Upper lobe of left lung (tissue), 6 donors: ENCODE results near the gene SLBP. TPM values are rescaled to one million over a fixed set of nuclear protein-coding genes. Genes with fewer than 3 reads are reported as not detected.
"Not testable (repeated sequence)": the region's sequence is repeated elsewhere in the genome, so short reads cannot be mapped to it uniquely, and the experiment has no call there.

ENCODE experiments used
- ATAC-seq, 2 donors: fragments of 200-7000 bp; cut with Tn5 transposase; one replicate each; pipeline ENCODE4 v1.9.1; 2022; ENCODE audit warnings: mild to moderate bottlenecking in 2 of 2, moderate library complexity in 2 of 2; ENCODE audit not compliant: low FRiP score in 2 of 2
- DNase-seq, 2 donors: peaks; one replicate each; pipeline ENCODE4 v3.0.0-alpha.2; 2019 to 2020
- H3K27ac ChIP-seq, 4 donors: fragments of 200-600 bp; sonication (generic); one replicate each; pipeline ENCODE4 v1.5.1; 2016 to 2019
- H3K27me3 ChIP-seq, 4 donors: fragments of 200-600 bp; sonication (generic); one replicate each; pipeline ENCODE4 v1.5.1; 2017 to 2019
- H3K36me3 ChIP-seq, 4 donors: fragments of 200-600 bp; sonication (generic); one replicate each; pipeline ENCODE4 v1.5.1; 2016 to 2019
- H3K4me1 ChIP-seq, 4 donors: fragments of 200-600 bp; sonication (generic); one replicate each; pipeline ENCODE4 v1.5.1; 2018 to 2019
- H3K4me3 ChIP-seq, 4 donors: fragments of 200-600 bp; sonication (generic); one replicate each; pipeline ENCODE4 v1.5.1; 2017 to 2019; ENCODE audit warnings: mild to moderate bottlenecking in 2 of 4, moderate library complexity in 1 of 4
- H3K9me3 ChIP-seq, 4 donors: fragments of 200-600 bp; sonication (generic); one replicate each; pipeline ENCODE4 v1.5.1; 2018 to 2019
- EP300 ChIP-seq, 4 donors: sonication (generic); formaldehyde crosslinking; IDR thresholded peaks; one replicate each; pipeline ENCODE4 v1.5.1; 2017; ENCODE audit warnings: antibody characterized with exemption in 4 of 4, control low read depth in 2 of 4
- POLR2A ChIP-seq, 4 donors: fragments of 450-650 bp; IDR thresholded peaks; one replicate each; pipeline ENCODE4 v1.5.1; 2016 to 2017; ENCODE audit warnings: antibody characterized with exemption in 4 of 4, mild to moderate bottlenecking in 2 of 4
- POLR2AphosphoS5 ChIP-seq, 2 donors: sonication (generic); formaldehyde crosslinking; IDR thresholded peaks; one replicate each; pipeline ENCODE4 v1.5.1; 2017; ENCODE audit warnings: antibody characterized with exemption in 2 of 2
- WGBS, 2 donors: methylation state at CpG; one replicate each; pipeline ENCODE4 v1.1.5; 2017 to 2018; 5-methylcytosine and 5-hydroxymethylcytosine counted together
- total RNA-seq, 6 donors: library from RNA; depleted of rRNA in 4 of 6; stranded (reverse); fragments of >200 nt in 4 of 6; gene quantifications; one replicate each; pipeline versions ENCODE4 v1.1.0 to v1.2.1, GENCODE V29; 2016 to 2021
- TF ChIP-seq, protein P1 (sequence below), 6 experiments: fragments of 450-650 bp in 4 of 6; fragments of 200-600 bp in 2 of 6; sonication (generic) in 2 of 6; IDR thresholded peaks; one replicate each; pipeline ENCODE4 v1.5.1; 2016 to 2019; ENCODE audit warnings: antibody characterized with exemption in 6 of 6
- donor health status: DM: no; HTN: no; CAD: no; lungs with moderate emphysema.
- donor health status: DM: no; HTN: yes; CAD: no; lungs with severe emphysema.

SLBP gene
- total RNA-seq, 6 donors from 2014 or later, result 33.0 to 51.1 (median 38.0) TPM

DNA sequence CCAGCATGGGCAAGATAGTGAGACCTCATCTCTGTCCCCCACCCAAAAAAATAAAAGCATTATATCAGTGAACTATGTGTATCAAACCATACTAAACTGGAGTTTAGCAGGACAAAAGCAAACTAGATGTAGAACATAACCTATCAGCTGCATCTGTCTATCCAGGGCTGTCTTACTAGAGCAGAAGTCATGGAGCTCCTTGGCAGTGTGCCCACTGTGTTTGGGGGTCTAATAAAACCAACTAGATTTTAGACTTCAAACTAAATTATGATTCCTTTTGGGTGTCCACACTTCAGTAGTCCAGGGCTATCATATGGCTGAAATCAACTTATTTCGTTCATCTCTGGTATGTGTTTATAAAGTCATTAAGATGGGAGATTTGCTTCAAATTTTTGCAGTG lies 8.3 kb downstream of the SLBP start:
- ATAC-seq (no peak), DNase-seq (no peak)
- peaks cover 12 to 51% (median 28%) of the 10 kb centered on the region in 4 donors for H3K36me3 ChIP-seq
- H3K9me3 ChIP-seq, result no peaks in the 10 kb centered on the region
- no peak overlapping the region for H3K4me3 ChIP-seq
- no peaks in the 10 kb centered on the region for H3K27me3 ChIP-seq
- 96 to 100% methylated on average over 1 of the region's 1 CpG for WGBS, 2 donors
- TF ChIP-seq EP300 (IDR thresholded peaks at IDR 0.05) (no peak), POLR2AphosphoS5 (IDR thresholded peaks at IDR 0.05) (no peak), POLR2A (IDR thresholded peaks at IDR 0.05) (no peak)
- no peak overlapping the region for H3K27ac ChIP-seq
- H3K4me1 ChIP-seq, result peaks cover 5 to 8% (median 5%) of the 10 kb centered on the region in 4 donors

DNA sequence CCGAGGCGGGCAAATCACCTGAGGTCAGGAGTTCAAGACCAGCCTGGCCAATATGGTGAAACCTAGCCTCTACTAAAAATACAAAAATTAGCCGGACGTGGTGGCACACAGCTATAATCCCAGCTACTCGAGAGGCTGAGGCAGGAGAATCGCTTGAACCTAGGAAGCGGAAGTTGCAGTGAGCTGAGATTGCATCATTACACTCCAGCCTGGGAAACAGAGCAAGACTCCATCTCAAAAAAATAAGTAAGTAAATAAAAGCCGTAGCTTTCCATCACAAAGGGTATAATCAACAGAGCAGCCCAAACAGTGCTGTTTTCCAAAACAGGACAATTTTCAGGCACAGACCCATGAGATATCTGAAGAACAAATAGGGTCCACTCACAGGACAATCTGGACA lies 10.4 kb downstream of the SLBP start:
- WGBS, 2 donors, result 56 to 81% methylated on average over 8 of the region's 8 CpGs
- not testable (repeated sequence) for H3K4me3 ChIP-seq, H3K4me1 ChIP-seq, H3K9me3 ChIP-seq, ATAC-seq, DNase-seq, H3K27me3 ChIP-seq
- Histone ChIP-seq H3K27ac (peak overlapping the region in 2 of 4 donors; percentile 6 to 40), H3K36me3 (peaks cover 16 to 71% (median 39%) of the 10 kb centered on the region in 4 donors)

DNA sequence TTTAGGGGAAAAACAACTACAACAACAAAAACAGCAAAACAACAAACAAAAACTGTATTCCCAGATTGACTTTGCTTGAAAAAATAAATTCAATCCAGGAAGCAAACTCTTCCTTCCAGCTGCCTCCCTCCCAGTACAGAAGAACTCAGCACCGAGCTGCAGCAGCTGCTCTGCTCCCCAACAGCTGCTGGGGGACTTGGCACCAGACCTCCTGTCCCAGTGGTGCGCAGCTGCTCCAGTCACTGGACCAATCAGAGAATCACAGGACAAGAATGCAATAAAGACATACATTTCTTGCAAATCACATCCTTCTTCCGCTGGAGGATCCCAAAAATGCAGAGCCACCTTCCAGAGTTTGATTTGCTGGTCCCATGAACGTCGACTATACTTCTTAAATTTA lies 16.2 kb downstream of the SLBP start:
- peaks cover 0 to 16% (median 0%) of the 10 kb centered on the region in 4 donors for H3K4me1 ChIP-seq
- no peaks in the 10 kb centered on the region for H3K27me3 ChIP-seq
- peaks cover 14 to 85% (median 69%) of the 10 kb centered on the region in 4 donors for H3K36me3 ChIP-seq
- ATAC-seq (no peak), DNase-seq (no peak)
- 81 to 85% methylated on average over 5 of the region's 5 CpGs for WGBS, 2 donors
- H3K9me3 ChIP-seq, result no peaks in the 10 kb centered on the region
- TF ChIP-seq POLR2AphosphoS5 (IDR thresholded peaks at IDR 0.05), result no peak
- no peak for TF ChIP-seq EP300 (IDR thresholded peaks at IDR 0.05)
- TF ChIP-seq, protein P1, sequence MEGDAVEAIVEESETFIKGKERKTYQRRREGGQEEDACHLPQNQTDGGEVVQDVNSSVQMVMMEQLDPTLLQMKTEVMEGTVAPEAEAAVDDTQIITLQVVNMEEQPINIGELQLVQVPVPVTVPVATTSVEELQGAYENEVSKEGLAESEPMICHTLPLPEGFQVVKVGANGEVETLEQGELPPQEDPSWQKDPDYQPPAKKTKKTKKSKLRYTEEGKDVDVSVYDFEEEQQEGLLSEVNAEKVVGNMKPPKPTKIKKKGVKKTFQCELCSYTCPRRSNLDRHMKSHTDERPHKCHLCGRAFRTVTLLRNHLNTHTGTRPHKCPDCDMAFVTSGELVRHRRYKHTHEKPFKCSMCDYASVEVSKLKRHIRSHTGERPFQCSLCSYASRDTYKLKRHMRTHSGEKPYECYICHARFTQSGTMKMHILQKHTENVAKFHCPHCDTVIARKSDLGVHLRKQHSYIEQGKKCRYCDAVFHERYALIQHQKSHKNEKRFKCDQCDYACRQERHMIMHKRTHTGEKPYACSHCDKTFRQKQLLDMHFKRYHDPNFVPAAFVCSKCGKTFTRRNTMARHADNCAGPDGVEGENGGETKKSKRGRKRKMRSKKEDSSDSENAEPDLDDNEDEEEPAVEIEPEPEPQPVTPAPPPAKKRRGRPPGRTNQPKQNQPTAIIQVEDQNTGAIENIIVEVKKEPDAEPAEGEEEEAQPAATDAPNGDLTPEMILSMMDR (IDR thresholded peaks at IDR 0.05), result no peak
- TF ChIP-seq POLR2A (IDR thresholded peaks at IDR 0.05), result no peak
- no peak overlapping the region for H3K27ac ChIP-seq
- H3K4me3 ChIP-seq, result no peak overlapping the region

DNA sequence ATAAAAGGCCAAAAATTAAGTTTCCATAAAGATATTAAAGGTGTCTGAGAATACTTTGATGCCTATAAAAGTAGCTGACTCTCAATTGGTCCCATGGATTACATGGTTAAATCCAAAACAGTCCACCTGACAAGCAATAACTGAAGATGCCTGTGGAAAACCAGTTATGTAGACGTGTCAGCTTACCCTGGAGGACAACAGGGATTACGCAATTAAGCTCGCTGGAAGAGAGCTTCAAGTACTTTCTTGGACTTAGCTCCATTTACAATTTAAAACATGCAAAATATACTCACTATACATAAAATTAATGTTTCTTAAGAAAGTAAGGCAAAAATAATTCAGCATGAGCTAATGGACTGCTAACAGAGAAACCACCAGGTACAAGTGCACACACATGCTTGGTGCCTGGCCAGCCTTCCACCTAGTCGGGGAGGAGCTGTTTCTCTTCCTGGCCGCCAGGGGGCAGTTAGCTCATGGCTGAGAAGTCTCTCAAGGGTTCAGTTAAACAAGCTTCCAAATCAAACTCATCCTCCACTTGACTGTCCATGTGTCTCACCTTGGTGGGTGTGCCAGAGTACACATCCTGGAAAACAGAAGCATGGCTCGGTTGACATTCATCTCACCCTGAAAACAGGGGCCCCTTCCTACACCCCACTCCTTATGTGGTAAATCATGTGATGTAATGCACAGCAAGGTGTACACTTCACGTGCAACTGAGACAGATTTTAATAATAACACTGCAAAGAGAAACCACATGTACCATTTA lies 18.8 kb downstream of the SLBP start:
- TF ChIP-seq, protein P1 (IDR thresholded peaks at IDR 0.05), result peak; percentile 83 to 95 (median 88)
- TF ChIP-seq POLR2A (IDR thresholded peaks at IDR 0.05), result no peak
- Histone ChIP-seq H3K4me1 (peaks cover 0 to 16% (median 0%) of the 10 kb centered on the region in 4 donors), H3K9me3 (no peaks in the 10 kb centered on the region), H3K27ac (peak overlapping the region in 1 of 4 donors; percentile 20), H3K4me3 (no peak overlapping the region), H3K27me3 (no peaks in the 10 kb centered on the region), H3K36me3 (peaks cover 0 to 74% (median 62%) of the 10 kb centered on the region in 4 donors)
- WGBS, 2 donors, result 27 to 31% methylated on average over 7 of the region's 7 CpGs
- DNase-seq (peak in 1 of 2 donors; percentile 83), ATAC-seq (peak; percentile 89 to 91)

DNA sequence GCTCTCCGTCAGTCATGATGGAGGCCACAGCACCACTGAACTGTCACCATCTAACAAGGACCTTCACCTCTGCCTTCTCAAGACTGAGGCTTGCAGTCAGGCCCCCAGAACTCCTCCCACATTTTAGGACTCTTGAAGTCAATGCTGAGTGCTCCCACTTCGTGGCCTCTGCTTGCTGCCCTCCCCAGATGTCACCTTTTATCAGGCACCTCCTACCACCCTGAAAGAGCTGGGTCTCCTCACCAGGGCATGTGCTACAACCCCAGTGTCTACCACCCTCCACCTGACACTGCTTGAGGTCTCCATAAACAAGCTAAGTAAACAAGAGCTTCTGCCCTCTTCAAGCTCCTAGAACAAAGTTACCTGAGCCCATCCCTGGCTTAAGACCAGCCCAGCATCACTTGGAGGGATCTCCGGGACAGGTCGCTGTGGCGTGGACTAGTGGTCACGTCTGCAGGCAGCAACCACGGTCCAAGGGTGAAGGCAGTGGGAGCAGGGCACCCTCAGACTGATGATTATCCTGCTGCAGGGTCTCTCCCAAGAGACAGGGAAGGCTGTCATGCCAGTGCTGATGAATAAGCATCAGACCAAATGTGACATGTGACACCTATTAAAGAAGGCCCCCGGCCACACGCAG lies 20.3 kb downstream of the SLBP start:
- H3K36me3 ChIP-seq, result peaks cover 0 to 63% (median 53%) of the 10 kb centered on the region in 4 donors
- TF ChIP-seq, protein P1 (IDR thresholded peaks at IDR 0.05), result no peak
- TF ChIP-seq EP300 (IDR thresholded peaks at IDR 0.05), result no peak
- TF ChIP-seq POLR2AphosphoS5 (IDR thresholded peaks at IDR 0.05), result no peak
- no peak for TF ChIP-seq POLR2A (IDR thresholded peaks at IDR 0.05)
- ATAC-seq (no peak), DNase-seq (no peak)
- peaks cover 0 to 16% (median 0%) of the 10 kb centered on the region in 4 donors for H3K4me1 ChIP-seq
- H3K4me3 ChIP-seq, result no peak overlapping the region
- no peaks in the 10 kb centered on the region for H3K9me3 ChIP-seq
- H3K27me3 ChIP-seq, result no peaks in the 10 kb centered on the region
- 76 to 86% methylated on average over 6 to 9 of the region's 9 CpGs for WGBS, 2 donors
- H3K27ac ChIP-seq, result no peak overlapping the region
